ENCODE measurements around the gene ADAMTS10.

GRCh38 chr19:8617984-8618383, 7.5 kb upstream of the ADAMTS10 start:
- TF ChIP-seq CTCF (IDR thresholded peaks at IDR 0.05) (no peak), POLR2A (IDR thresholded peaks at IDR 0.05) (no peak)

Measured in adrenal gland (tissue), 5 donors.